H1 (cell line): ENCODE measurements around the gene NWD2. TPM values are rescaled to one million over a fixed set of nuclear protein-coding genes. Genes with fewer than 3 reads are reported as not detected.

ENCODE experiments used
- BCL11A ChIP-seq, 2 experiments: IDR thresholded peaks; one replicate each; pipeline ENCODE4 v1.6.1; 2011; ENCODE audit warnings: low read depth in 2 of 2, low read length in 2 of 2, mild to moderate bottlenecking in 2 of 2
- BRCA1 ChIP-seq: IDR thresholded peaks from 2 replicates; pipeline ENCODE4 v1.6.1; 2012; ENCODE audit warnings: low read depth, low read length, improper control_type of control experiment
- CBX8 ChIP-seq: fragments of 300-800, 300-1000 bp; sonication (generic); IDR thresholded peaks from 2 replicates; pipeline ENCODE4 v1.7.1; 2016; ENCODE audit warnings: low read depth, low read length, borderline replicate concordance
- CHD7 ChIP-seq: fragments of 300-600 bp; sonication (generic); IDR thresholded peaks from 2 replicates; pipeline ENCODE4 v1.7.1; 2012; ENCODE audit warnings: low read length, moderate library complexity, mild to moderate bottlenecking, inconsistent platforms; ENCODE audit not compliant: insufficient replicate concordance
- GABPA ChIP-seq: IDR thresholded peaks from 2 replicates; pipeline ENCODE4 v1.6.1; 2011; ENCODE audit warnings: mild to moderate bottlenecking, low read length, moderate library complexity, borderline replicate concordance; ENCODE audit not compliant: insufficient read depth
- HDAC2 ChIP-seq, 2 experiments: fragments of 300-600 bp in 1 of 2; sonication (generic) in 1 of 2; IDR thresholded peaks; 2 replicates each; pipeline ENCODE4 v1.6.1; 2011 to 2012; ENCODE audit warnings: low read depth in 2 of 2, low read length in 2 of 2, mild to moderate bottlenecking in 2 of 2, moderate library complexity in 2 of 2, borderline replicate concordance in 1 of 2, inconsistent platforms in 1 of 2
- KDM4A ChIP-seq: IDR thresholded peaks from one replicate; pipeline ENCODE4 v1.7.1; 2012; ENCODE audit warnings: low read depth, mild to moderate bottlenecking, moderate library complexity, low read length, inconsistent platforms; ENCODE audit not compliant: severe bottlenecking
- NANOG ChIP-seq: IDR thresholded peaks from 2 replicates; pipeline ENCODE4 v1.6.1; 2011; ENCODE audit warnings: low read length, low read depth, mild to moderate bottlenecking, inconsistent platforms; ENCODE audit not compliant: insufficient read depth, poor library complexity, severe bottlenecking
- RAD21 ChIP-seq, 2 experiments: IDR thresholded peaks in 1 of 2; conservative IDR thresholded peaks in 1 of 2; 2 replicates each; pipeline ENCODE4 v1.6.1; 2011; ENCODE audit warnings: low read depth in 2 of 2, low read length in 2 of 2, improper control_type of control experiment in 1 of 2, inconsistent platforms in 1 of 2, mild to moderate bottlenecking in 1 of 2, moderate library complexity in 1 of 2
- SUZ12 ChIP-seq: fragments of 200-600 bp; sonication (generic); IDR thresholded peaks from 2 replicates; pipeline ENCODE4 v1.6.1; 2012; ENCODE audit warnings: mild to moderate bottlenecking, inconsistent platforms, low read length, moderate library complexity, mixed read lengths
- TBP ChIP-seq: IDR thresholded peaks from 2 replicates; pipeline ENCODE4 v1.6.1; 2011; ENCODE audit warnings: low read depth, low read length, improper control_type of control experiment
- polyA plus RNA-seq, 7 experiments: library from polyadenylated mRNA; depleted of rRNA in 3 of 7; stranded (reverse) in 5 of 7; unstranded in 2 of 7; fragments of >200 nt in 5 of 7; fragments of 200-250 nt in 2 of 7; gene quantifications; 1 replicate in 5 of 7; 2 replicates in 1 of 7; 4 replicates in 1 of 7; pipeline versions ENCODE4 v1.2.1 to v1.2.3, GENCODE V29; 2011 to 2013; ENCODE audit warnings: missing spikeins in 2 of 7, mixed read lengths in 2 of 7
- total RNA-seq: library from RNA; stranded (reverse); fragmentation: NEBNext Ultra II Directional; extraction: Animal tissue kit (Norgen Biotek cat#: 25700); gene quantifications from 2 replicates; pipeline ENCODE4 v1.2.1, GENCODE V29; 2021

Gene NWD2
- total and polyA plus RNA-seq, 2 of the 8 experiments (the other 6 are each of a cell fraction or from before 2014, with no cell fraction given) = under 0.01 TPM; not detected in 1

- TF ChIP-seq CHD7 (no peak), KDM4A (no peak), HDAC2 (IDR thresholded peaks at IDR 0.05; ENCODE audit: borderline replicate concordance in 1 of 2, low read depth in 2 of 2, low read length in 2 of 2) (no peak), TBP (no peak), BRCA1 (no peak), SUZ12 (no peak), NANOG (no peak), RAD21 (IDR thresholded peaks at IDR 0.05 in 1 of 2, conservative IDR thresholded peaks at IDR 0.05 in 1 of 2; ENCODE audit: low read depth in 2 of 2, low read length in 2 of 2) (no peak), CBX8 (no peak), GABPA (no peak), BCL11A (IDR thresholded peaks at IDR 0.05; ENCODE audit: low read depth in 2 of 2, low read length in 2 of 2) (no peak)
Observed at GRCh38 chr4:37450309-37450708, 205.8 kb downstream of the NWD2 start (continued).
